ENCODE measurements around the gene TOM1L2.

GRCh38 chr17:17944242-17944641 is 28.0 kb downstream of the TOM1L2 start:
- TF ChIP-seq CTCF (IDR thresholded peaks at IDR 0.05 in 2 of 3, conservative IDR thresholded peaks at IDR 0.05 in 1 of 3; ENCODE audit: borderline replicate concordance in 1 of 3, insufficient read depth in 1 of 3, low read depth in 2 of 3, low read length in 2 of 3) (no peak), POLR2AphosphoS5 (IDR thresholded peaks at IDR 0.05; ENCODE audit: low read depth, low read length) (no peak), MAX (IDR thresholded peaks at IDR 0.05) (no peak), JUND (IDR thresholded peaks at IDR 0.05) (no peak), POLR2A (IDR thresholded peaks at IDR 0.05; ENCODE audit: borderline replicate concordance, extremely low read depth, insufficient read depth, insufficient read length) (no peak), EZH2phosphoT487 (IDR thresholded peaks at IDR 0.05; ENCODE audit: borderline replicate concordance) (no peak), EZH2 (IDR thresholded peaks at IDR 0.05) (no peak), ATF3 (IDR thresholded peaks at IDR 0.05) (no peak), TCF7L2 (IDR thresholded peaks at IDR 0.05; ENCODE audit: borderline replicate concordance, extremely low read depth, insufficient read depth, insufficient read length) (no peak)
